ENCODE results near the gene TUBGCP4. TPM values are rescaled to one million over a fixed set of nuclear protein-coding genes. Genes with fewer than 3 reads are reported as not detected.
"Not testable (repeated sequence)": the region's sequence is repeated elsewhere in the genome, so short reads cannot be mapped to it uniquely, and the experiment has no call there.

The TUBGCP4 gene
- total RNA-seq, result 10.7 TPM

GRCh38 chr15:43370975-43371974, at the start of gene TUBGCP4, which contains the start of gene ZSCAN29:
Gene TUBGCP4, plus strand, starts transcription at chr15:43371101. Its CDS starts 254 bp downstream, at chr15:43371355.
Gene ZSCAN29, minus strand, starts transcription at chr15:43371043. Its CDS starts 1,130 bp downstream, at chr15:43369913.
- peak; percentile 85 for ATAC-seq

GRCh38 chr15:43325039-43325684, 45.7 kb upstream of the TUBGCP4 start:
- ATAC-seq, result no peak

GRCh38 chr15:43329217-43329959, 41.5 kb upstream of the TUBGCP4 start:
- no peak for ATAC-seq

GRCh38 chr15:43329960-43330779, 40.7 kb upstream of the TUBGCP4 start, which contains the start of gene LCMT2:
Gene LCMT2, minus strand, starts transcription at chr15:43330573. Its CDS starts 84 bp downstream, at chr15:43330489.
- peak; percentile 94 for ATAC-seq

- no peak for ATAC-seq
These were observed 40.2 kb upstream of the TUBGCP4 start for GRCh38 chr15:43330780-43331087.

GRCh38 chr15:43346305-43346704, 24.6 kb upstream of the TUBGCP4 start:
- no peak for ATAC-seq

- ATAC-seq, result no peak
These were observed 23.8 kb upstream of the TUBGCP4 start for GRCh38 chr15:43347114-43347513.

GRCh38 chr15:43352693-43353382, 18.1 kb upstream of the TUBGCP4 start:
- ATAC-seq, result no peak

GRCh38 chr15:43360821-43361220, 10.1 kb upstream of the TUBGCP4 start:
- ATAC-seq, result no peak

GRCh38 chr15:43361313-43361903, 9.5 kb upstream of the TUBGCP4 start:
- no peak for ATAC-seq

GRCh38 chr15:43370310-43370974, 459 bp upstream of the TUBGCP4 start:
- ATAC-seq, result peak; percentile 30

GRCh38 chr15:43376017-43376705, 5.3 kb downstream of the TUBGCP4 start:
- ATAC-seq, result peak; percentile 59

GRCh38 chr15:43378601-43379000, 7.7 kb downstream of the TUBGCP4 start:
- no peak for ATAC-seq

GRCh38 chr15:43382310-43382709, 11.4 kb downstream of the TUBGCP4 start:
- ATAC-seq, result no peak

GRCh38 chr15:43383070-43383469, 12.2 kb downstream of the TUBGCP4 start:
- no peak for ATAC-seq

GRCh38 chr15:43390723-43391122, 19.8 kb downstream of the TUBGCP4 start:
- no peak for ATAC-seq

- not testable (repeated sequence) for ATAC-seq
These were observed 22.7 kb downstream of the TUBGCP4 start for GRCh38 chr15:43393592-43393991.

- ATAC-seq, result no peak
These were observed 31.4 kb downstream of the TUBGCP4 start for GRCh38 chr15:43402255-43402654.

- no peak for ATAC-seq
These were observed 32.7 kb downstream of the TUBGCP4 start for GRCh38 chr15:43403616-43404015.

GRCh38 chr15:43404130-43404529, 33.2 kb downstream of the TUBGCP4 start:
- no peak for ATAC-seq

Data from esophagus mucosa (tissue), 1 donor.